H9 (cell line): ENCODE results near the gene METAP2. TPM values are rescaled to one million over a fixed set of nuclear protein-coding genes. Genes with fewer than 3 reads are reported as not detected.
A peak's percentile ranks its signal among the peaks of the same experiment; 100 is the strongest.

Experiments
- DNase-seq: peaks from one replicate; pipeline ENCODE4 v3.0.0-alpha.2; 2017
- H2AFZ ChIP-seq: one replicate; pipeline ENCODE4 v1.6.1; 2013; ENCODE audit warnings: mild to moderate bottlenecking, low read length, control low read depth, moderate library complexity
- H2AK5ac ChIP-seq: 2 replicates; pipeline ENCODE4 v1.6.1; 2013; ENCODE audit warnings: low read length, control low read depth, mixed read lengths; ENCODE audit not compliant: insufficient read length
- H2BK120ac ChIP-seq: one replicate; pipeline ENCODE4 v1.6.1; 2013; ENCODE audit warnings: low read depth, mild to moderate bottlenecking, low read length, control low read depth, inconsistent platforms; ENCODE audit not compliant: poor library complexity, severe bottlenecking
- H2BK12ac ChIP-seq: 2 replicates; pipeline ENCODE4 v1.6.1; 2013; ENCODE audit warnings: low read length, control low read depth, mixed read lengths, low read depth; ENCODE audit not compliant: insufficient read length
- H2BK15ac ChIP-seq: 2 replicates; pipeline ENCODE4 v1.6.1; 2013; ENCODE audit warnings: low read depth, low read length, control low read depth
- H2BK20ac ChIP-seq: one replicate; pipeline ENCODE4 v1.6.1; 2013; ENCODE audit warnings: low read depth, mild to moderate bottlenecking, low read length, control low read depth, inconsistent platforms; ENCODE audit not compliant: poor library complexity, severe bottlenecking
- H2BK5ac ChIP-seq: 2 replicates; pipeline ENCODE4 v1.6.1; 2013; ENCODE audit warnings: low read length, control low read depth, mixed read lengths; ENCODE audit not compliant: insufficient read length
- H3K14ac ChIP-seq: 2 replicates; pipeline ENCODE4 v1.6.1; 2013; ENCODE audit warnings: low read length, control low read depth; ENCODE audit not compliant: insufficient read depth
- H3K18ac ChIP-seq: 2 replicates; pipeline ENCODE4 v1.6.1; 2013; ENCODE audit warnings: low read depth, mild to moderate bottlenecking, mixed read lengths, low read length, control low read depth; ENCODE audit not compliant: insufficient read length
- H3K23ac ChIP-seq: 2 replicates; pipeline ENCODE4 v1.6.1; 2013; ENCODE audit warnings: low read length, control low read depth, mixed read lengths, low read depth; ENCODE audit not compliant: insufficient read length
- H3K23me2 ChIP-seq: 2 replicates; pipeline ENCODE4 v1.6.1; 2013; ENCODE audit warnings: low read depth, mild to moderate bottlenecking, mixed read lengths, low read length, control low read depth; ENCODE audit not compliant: insufficient read length, poor library complexity, severe bottlenecking
- H3K27ac ChIP-seq: 2 replicates; pipeline ENCODE4 v1.5.1; 2013; ENCODE audit warnings: low read length, control low read depth, mixed read lengths, low read depth; ENCODE audit not compliant: insufficient read length
- H3K27me3 ChIP-seq: 2 replicates; pipeline ENCODE4 v1.6.1; 2013; ENCODE audit warnings: low read length, control low read depth, inconsistent platforms; ENCODE audit not compliant: insufficient read depth
- H3K4ac ChIP-seq: 2 replicates; pipeline ENCODE4 v1.6.1; 2013; ENCODE audit warnings: low read depth, mild to moderate bottlenecking, control low read depth, inconsistent platforms, low read length, moderate library complexity
- H3K4me1 ChIP-seq: 2 replicates; pipeline ENCODE4 v1.6.1; 2013; ENCODE audit warnings: low read length, control low read depth, inconsistent platforms; ENCODE audit not compliant: insufficient read depth
- H3K4me2 ChIP-seq: 2 replicates; pipeline ENCODE4 v1.6.1; 2013; ENCODE audit warnings: low read length, control low read depth, mixed read lengths; ENCODE audit not compliant: insufficient read length, insufficient read depth
- H3K56ac ChIP-seq: 2 replicates; pipeline ENCODE4 v1.6.1; 2013; ENCODE audit warnings: low read depth, mild to moderate bottlenecking, mixed read lengths, low read length, control low read depth; ENCODE audit not compliant: insufficient read length
- H3K79me1 ChIP-seq: 2 replicates; pipeline ENCODE4 v1.6.1; 2013; ENCODE audit warnings: low read depth, mild to moderate bottlenecking, moderate library complexity, low read length, control low read depth, inconsistent platforms; ENCODE audit not compliant: insufficient read depth, poor library complexity, severe bottlenecking
- H3K79me2 ChIP-seq: 2 replicates; pipeline ENCODE4 v1.6.1; 2013; ENCODE audit warnings: low read length, control low read depth, inconsistent platforms; ENCODE audit not compliant: insufficient read depth
- H3K9ac ChIP-seq: 2 replicates; pipeline ENCODE4 v1.6.1; 2013; ENCODE audit warnings: low read length, control low read depth, mixed read lengths; ENCODE audit not compliant: insufficient read length; ENCODE audit errors: extremely low read depth
- H3K9me3 ChIP-seq: one replicate; pipeline ENCODE4 v1.6.1; 2013; ENCODE audit warnings: low read depth, low read length, inconsistent platforms; ENCODE audit not compliant: control insufficient read depth
- H3T11ph ChIP-seq: one replicate; pipeline ENCODE4 v1.6.1; 2013; ENCODE audit warnings: mild to moderate bottlenecking, low read length, control low read depth, inconsistent platforms
- H4K20me1 ChIP-seq: one replicate; pipeline ENCODE4 v1.6.1; 2013; ENCODE audit not compliant: control insufficient read depth, insufficient read length, insufficient read depth
- H4K5ac ChIP-seq: 2 replicates; pipeline ENCODE4 v1.6.1; 2013; ENCODE audit warnings: low read depth, mild to moderate bottlenecking, mixed read lengths, low read length, control low read depth; ENCODE audit not compliant: insufficient read length
- H4K8ac ChIP-seq: replicated peaks from 2 replicates; pipeline ENCODE4 v1.6.1; 2013; ENCODE audit warnings: low read length, control low read depth, mixed read lengths, low read depth; ENCODE audit not compliant: insufficient read length
- H4K91ac ChIP-seq: 2 replicates; pipeline ENCODE4 v1.6.1; 2013; ENCODE audit warnings: low read depth, mild to moderate bottlenecking, moderate library complexity, mixed read lengths, low read length, control low read depth; ENCODE audit not compliant: insufficient read length
- H3K27ac Mint-ChIP-seq, 3 experiments: 2 replicates in 2 of 3; 3 replicates in 1 of 3; pipeline ENCODE4 v1.8.0; 2020 to 2021; ENCODE audit warnings: mixed read lengths in 3 of 3, mild to moderate bottlenecking in 1 of 3, moderate library complexity in 1 of 3
- H3K27me3 Mint-ChIP-seq: 2 replicates; pipeline ENCODE4 v1.8.0; 2021; ENCODE audit warnings: low read depth, mild to moderate bottlenecking, moderate library complexity, mixed read lengths
- H3K36me3 Mint-ChIP-seq, 3 experiments: 2 replicates in 2 of 3; 3 replicates in 1 of 3; pipeline ENCODE4 v1.8.0; 2020 to 2021; ENCODE audit warnings: low read depth in 3 of 3, mixed read lengths in 3 of 3; ENCODE audit not compliant: insufficient read depth in 1 of 3
- H3K4me1 Mint-ChIP-seq, 2 experiments: 2 replicates each; pipeline ENCODE4 v1.8.0; 2020; ENCODE audit warnings: mixed read lengths in 2 of 2
- H3K4me3 Mint-ChIP-seq, 2 experiments: 2 replicates in 1 of 2; 3 replicates in 1 of 2; pipeline ENCODE4 v1.8.0; 2020 to 2021; ENCODE audit warnings: mild to moderate bottlenecking in 2 of 2, mixed read lengths in 2 of 2, moderate library complexity in 1 of 2
- H3K9me3 Mint-ChIP-seq, 2 experiments: 2 replicates in 1 of 2; 3 replicates in 1 of 2; pipeline ENCODE4 v1.8.0; 2020; ENCODE audit warnings: mild to moderate bottlenecking in 2 of 2, mixed read lengths in 2 of 2, moderate library complexity in 1 of 2
- WGBS: extraction: QIAGEN DNeasy Blood & Tissue Kit; methylation state at CpG from one replicate; pipeline ENCODE4 v1.1.7; 2013; ENCODE audit warnings: missing lambda C conversion rate, low lambda C conversion rate, mixed read lengths; ENCODE audit not compliant: insufficient read length; ENCODE audit errors: extremely low coverage; 5-methylcytosine and 5-hydroxymethylcytosine counted together
- total RNA-seq: library from RNA; stranded (reverse); gene quantifications from 2 replicates; pipeline ENCODE4 v1.2.1, GENCODE V29; 2021
- TF ChIP-seq, protein P1 (sequence below): fragments of 200-600 bp; sonication (generic); conservative IDR thresholded peaks from 3 replicates; pipeline ENCODE4 v1.8.0; 2021; ENCODE audit warnings: antibody characterized with exemption, mild to moderate bottlenecking

Gene METAP2
- total RNA-seq, 1 experiment from 2014 or later, result 140 TPM

DNA sequence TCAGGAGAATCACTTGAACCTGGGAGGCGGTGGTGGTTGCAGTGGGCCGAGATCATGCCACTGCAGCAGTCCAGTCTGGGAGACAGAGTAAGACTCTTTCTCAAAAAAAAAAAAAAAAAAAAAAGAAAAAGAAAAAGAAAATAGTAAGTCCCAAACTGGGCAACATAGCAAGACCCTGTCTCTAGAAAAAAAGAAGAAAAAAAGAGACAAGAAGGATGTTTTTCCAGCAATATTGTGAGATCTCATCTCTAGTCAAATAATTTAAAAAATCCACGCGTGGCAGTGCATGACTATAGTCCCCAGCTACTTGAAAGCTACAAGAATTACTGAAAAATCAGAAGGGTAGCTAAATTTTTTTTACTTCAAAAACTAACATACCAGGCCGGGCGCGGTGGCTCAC is 69.4 kb downstream of the METAP2 start:
- Histone ChIP-seq H4K5ac (no peak overlapping the region), H3K14ac (no peak overlapping the region), H4K8ac (no peak overlapping the region), H3K79me1 (peaks cover 3% of the 10 kb centered on the region), H2BK15ac (no peak overlapping the region), H3K9me3 (no peaks in the 10 kb centered on the region), H2BK12ac (no peak overlapping the region), H2BK20ac (no peak overlapping the region), H2AK5ac (no peak overlapping the region), H2BK120ac (no peak overlapping the region), H3K56ac (no peak overlapping the region), H3K9ac (no peak overlapping the region), H3K18ac (no peak overlapping the region), H3K79me2 (peaks cover 35% of the 10 kb centered on the region; the same call in 1 of the 2 replicates), H3T11ph (no peak overlapping the region), H3K4ac (no peak overlapping the region), H3K23ac (no peak overlapping the region), H2BK5ac (no peak overlapping the region), H3K4me2 (no peak overlapping the region), H3K27me3 (no peaks in the 10 kb centered on the region), H3K4me1 (peaks cover 5% of the 10 kb centered on the region; the same call in 1 of the 2 replicates), H3K23me2 (no peaks in the 10 kb centered on the region), H2AFZ (no peak overlapping the region), H4K91ac (no peak overlapping the region), H3K27ac (no peak overlapping the region), H4K20me1 (no peaks in the 10 kb centered on the region)
- H3K27me3 Mint-ChIP-seq, result no peaks in the 10 kb centered on the region
- WGBS, result no CpG with 5 or more reads among the region's 7 CpGs
- H3K9me3 Mint-ChIP-seq, result no peaks in the 10 kb centered on the region; a peak in 2 of 5 replicates
- peaks cover 23 to 29% (median 27%) of the 10 kb centered on the region in 3 experiments for H3K36me3 Mint-ChIP-seq
- no peak overlapping the region; a peak in 1 of 7 replicates for H3K27ac Mint-ChIP-seq
- TF ChIP-seq, protein P1, sequence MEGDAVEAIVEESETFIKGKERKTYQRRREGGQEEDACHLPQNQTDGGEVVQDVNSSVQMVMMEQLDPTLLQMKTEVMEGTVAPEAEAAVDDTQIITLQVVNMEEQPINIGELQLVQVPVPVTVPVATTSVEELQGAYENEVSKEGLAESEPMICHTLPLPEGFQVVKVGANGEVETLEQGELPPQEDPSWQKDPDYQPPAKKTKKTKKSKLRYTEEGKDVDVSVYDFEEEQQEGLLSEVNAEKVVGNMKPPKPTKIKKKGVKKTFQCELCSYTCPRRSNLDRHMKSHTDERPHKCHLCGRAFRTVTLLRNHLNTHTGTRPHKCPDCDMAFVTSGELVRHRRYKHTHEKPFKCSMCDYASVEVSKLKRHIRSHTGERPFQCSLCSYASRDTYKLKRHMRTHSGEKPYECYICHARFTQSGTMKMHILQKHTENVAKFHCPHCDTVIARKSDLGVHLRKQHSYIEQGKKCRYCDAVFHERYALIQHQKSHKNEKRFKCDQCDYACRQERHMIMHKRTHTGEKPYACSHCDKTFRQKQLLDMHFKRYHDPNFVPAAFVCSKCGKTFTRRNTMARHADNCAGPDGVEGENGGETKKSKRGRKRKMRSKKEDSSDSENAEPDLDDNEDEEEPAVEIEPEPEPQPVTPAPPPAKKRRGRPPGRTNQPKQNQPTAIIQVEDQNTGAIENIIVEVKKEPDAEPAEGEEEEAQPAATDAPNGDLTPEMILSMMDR, result no peak
- no peak for DNase-seq
- H3K4me1 Mint-ChIP-seq, result peaks cover 47 to 54% of the 10 kb centered on the region in 2 experiments
- H3K4me3 Mint-ChIP-seq, result 0 out of 5 replicates have a peak overlapping the region, but pooled peaks of 1 of the 2 experiments have one; percentile 29
